ENCODE data around the gene ADAMTS14. TPM values are rescaled to one million over a fixed set of nuclear protein-coding genes. Genes with fewer than 3 reads are reported as not detected.

The ADAMTS14 gene
- total RNA-seq, 1 experiment from 2014 or later = 2.1 TPM

DNA sequence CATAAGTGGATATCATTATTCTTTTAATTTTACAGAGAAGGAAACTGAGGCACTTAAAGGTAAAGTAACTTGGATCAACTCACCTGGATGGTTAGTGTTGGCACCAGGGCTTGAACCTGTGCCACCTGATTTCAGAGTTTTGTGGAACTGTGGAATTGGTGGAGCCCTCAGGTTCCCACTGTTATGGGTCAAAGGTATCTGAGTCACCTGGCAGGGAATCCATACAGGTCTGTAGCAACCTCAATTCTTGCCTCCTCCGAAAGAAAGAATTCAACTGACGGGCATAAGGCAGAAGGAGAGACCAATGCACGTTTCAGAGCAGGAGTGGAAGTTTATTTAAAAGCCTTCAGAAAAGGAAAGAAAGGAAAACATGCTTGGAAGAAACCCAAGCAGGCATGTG lies 25.2 kb upstream of the ADAMTS14 start:
- ATAC-seq (no peak), DNase-seq (ENCODE audit: low spot score) (no peak)
- H3K4me3 Mint-ChIP-seq = no peak overlapping the region
- H3K27me3 Mint-ChIP-seq (ENCODE audit: low read depth) = peaks cover 13% of the 10 kb centered on the region
- peaks cover 31% of the 10 kb centered on the region for H3K36me3 Mint-ChIP-seq
- peaks cover 3% of the 10 kb centered on the region; the same call in 1 of the 2 replicates for H3K4me1 Mint-ChIP-seq
- H3K27ac Mint-ChIP-seq = no peak overlapping the region
- CTCF ChIA-PET = no interaction called here
- POLR2A ChIA-PET = no interaction called here
- TF ChIP-seq ZNF317 (CRISPR knock-in tag; IDR thresholded peaks at IDR 0.05; ENCODE audit: borderline replicate concordance, low read depth) (no peak), ZNF671 (CRISPR knock-in tag; IDR thresholded peaks at IDR 0.05) (no peak), KAT7 (CRISPR knock-in tag; IDR thresholded peaks at IDR 0.05; ENCODE audit: borderline replicate concordance) (no peak), FOXP1 (CRISPR knock-in tag; IDR thresholded peaks at IDR 0.05; ENCODE audit: borderline replicate concordance) (no peak), ZNF396 (CRISPR knock-in tag; IDR thresholded peaks at IDR 0.05; ENCODE audit: borderline replicate concordance) (no peak)
- TF ChIP-seq, protein P1, sequence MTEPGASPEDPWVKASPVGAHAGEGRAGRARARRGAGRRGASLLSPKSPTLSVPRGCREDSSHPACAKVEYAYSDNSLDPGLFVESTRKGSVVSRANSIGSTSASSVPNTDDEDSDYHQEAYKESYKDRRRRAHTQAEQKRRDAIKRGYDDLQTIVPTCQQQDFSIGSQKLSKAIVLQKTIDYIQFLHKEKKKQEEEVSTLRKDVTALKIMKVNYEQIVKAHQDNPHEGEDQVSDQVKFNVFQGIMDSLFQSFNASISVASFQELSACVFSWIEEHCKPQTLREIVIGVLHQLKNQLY (CRISPR knock-in tag; IDR thresholded peaks at IDR 0.05) = no peak
- TF ChIP-seq, protein P2, sequence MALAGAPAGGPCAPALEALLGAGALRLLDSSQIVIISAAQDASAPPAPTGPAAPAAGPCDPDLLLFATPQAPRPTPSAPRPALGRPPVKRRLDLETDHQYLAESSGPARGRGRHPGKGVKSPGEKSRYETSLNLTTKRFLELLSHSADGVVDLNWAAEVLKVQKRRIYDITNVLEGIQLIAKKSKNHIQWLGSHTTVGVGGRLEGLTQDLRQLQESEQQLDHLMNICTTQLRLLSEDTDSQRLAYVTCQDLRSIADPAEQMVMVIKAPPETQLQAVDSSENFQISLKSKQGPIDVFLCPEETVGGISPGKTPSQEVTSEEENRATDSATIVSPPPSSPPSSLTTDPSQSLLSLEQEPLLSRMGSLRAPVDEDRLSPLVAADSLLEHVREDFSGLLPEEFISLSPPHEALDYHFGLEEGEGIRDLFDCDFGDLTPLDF (CRISPR knock-in tag; IDR thresholded peaks at IDR 0.05) = no peak
- peaks cover 60% of the 10 kb centered on the region for H3K9me3 Mint-ChIP-seq

DNA sequence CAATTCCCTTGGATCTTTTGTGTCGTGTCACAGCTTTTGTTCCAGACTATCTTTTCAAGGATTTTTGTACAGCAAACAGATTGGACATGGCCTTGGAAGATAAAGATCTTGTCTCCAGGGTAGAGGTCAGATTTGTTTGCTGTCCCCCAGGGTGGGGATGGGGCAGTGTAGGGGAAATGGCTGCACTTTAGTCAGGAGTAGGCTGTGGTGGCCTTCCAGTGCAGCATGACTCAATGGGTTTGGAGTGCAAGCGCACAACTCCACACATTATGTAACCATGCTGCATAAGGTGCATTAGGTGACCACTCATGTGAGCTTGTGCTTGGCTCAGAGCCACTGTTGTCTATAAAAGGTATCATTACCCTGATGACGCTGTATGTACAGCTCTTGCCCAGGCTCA lies 23.9 kb upstream of the ADAMTS14 start:
- DNase-seq (ENCODE audit: low spot score) (no peak), ATAC-seq (no peak)
- Mint-ChIP-seq H3K27me3 (ENCODE audit: low read depth) (peaks cover 13% of the 10 kb centered on the region), H3K9me3 (peaks cover 70% of the 10 kb centered on the region), H3K4me3 (no peak overlapping the region), H3K36me3 (peaks cover 37% of the 10 kb centered on the region), H3K4me1 (peaks cover 3% of the 10 kb centered on the region; the same call in 1 of the 2 replicates), H3K27ac (no peak overlapping the region)
- POLR2A ChIA-PET = no interaction called here
- TF ChIP-seq CREB1 (CRISPR knock-in tag; IDR thresholded peaks at IDR 0.05) (no peak), NFE2L1 (CRISPR knock-in tag; IDR thresholded peaks at IDR 0.05) (no peak), SP1 (CRISPR knock-in tag; conservative IDR thresholded peaks at IDR 0.05) (no peak), NR1H2 (CRISPR knock-in tag; IDR thresholded peaks at IDR 0.05) (no peak), SOX15 (CRISPR knock-in tag; IDR thresholded peaks at IDR 0.05) (no peak), FOXP1 (CRISPR knock-in tag; IDR thresholded peaks at IDR 0.05; ENCODE audit: borderline replicate concordance) (no peak), GTF2I (CRISPR knock-in tag; conservative IDR thresholded peaks at IDR 0.05) (no peak), ELF4 (CRISPR knock-in tag; IDR thresholded peaks at IDR 0.05; ENCODE audit: low read depth) (no peak), ETV6 (CRISPR knock-in tag; IDR thresholded peaks at IDR 0.05) (no peak)
- TF ChIP-seq, protein P3, sequence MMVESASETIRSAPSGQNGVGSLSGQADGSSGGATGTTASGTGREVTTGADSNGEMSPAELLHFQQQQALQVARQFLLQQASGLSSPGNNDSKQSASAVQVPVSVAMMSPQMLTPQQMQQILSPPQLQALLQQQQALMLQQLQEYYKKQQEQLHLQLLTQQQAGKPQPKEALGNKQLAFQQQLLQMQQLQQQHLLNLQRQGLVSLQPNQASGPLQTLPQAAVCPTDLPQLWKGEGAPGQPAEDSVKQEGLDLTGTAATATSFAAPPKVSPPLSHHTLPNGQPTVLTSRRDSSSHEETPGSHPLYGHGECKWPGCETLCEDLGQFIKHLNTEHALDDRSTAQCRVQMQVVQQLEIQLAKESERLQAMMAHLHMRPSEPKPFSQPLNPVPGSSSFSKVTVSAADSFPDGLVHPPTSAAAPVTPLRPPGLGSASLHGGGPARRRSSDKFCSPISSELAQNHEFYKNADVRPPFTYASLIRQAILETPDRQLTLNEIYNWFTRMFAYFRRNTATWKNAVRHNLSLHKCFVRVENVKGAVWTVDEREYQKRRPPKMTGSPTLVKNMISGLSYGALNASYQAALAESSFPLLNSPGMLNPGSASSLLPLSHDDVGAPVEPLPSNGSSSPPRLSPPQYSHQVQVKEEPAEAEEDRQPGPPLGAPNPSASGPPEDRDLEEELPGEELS (CRISPR knock-in tag; IDR thresholded peaks at IDR 0.05) = no peak
- TF ChIP-seq, protein P1 (CRISPR knock-in tag; IDR thresholded peaks at IDR 0.05) = no peak
- TF ChIP-seq, protein P4, sequence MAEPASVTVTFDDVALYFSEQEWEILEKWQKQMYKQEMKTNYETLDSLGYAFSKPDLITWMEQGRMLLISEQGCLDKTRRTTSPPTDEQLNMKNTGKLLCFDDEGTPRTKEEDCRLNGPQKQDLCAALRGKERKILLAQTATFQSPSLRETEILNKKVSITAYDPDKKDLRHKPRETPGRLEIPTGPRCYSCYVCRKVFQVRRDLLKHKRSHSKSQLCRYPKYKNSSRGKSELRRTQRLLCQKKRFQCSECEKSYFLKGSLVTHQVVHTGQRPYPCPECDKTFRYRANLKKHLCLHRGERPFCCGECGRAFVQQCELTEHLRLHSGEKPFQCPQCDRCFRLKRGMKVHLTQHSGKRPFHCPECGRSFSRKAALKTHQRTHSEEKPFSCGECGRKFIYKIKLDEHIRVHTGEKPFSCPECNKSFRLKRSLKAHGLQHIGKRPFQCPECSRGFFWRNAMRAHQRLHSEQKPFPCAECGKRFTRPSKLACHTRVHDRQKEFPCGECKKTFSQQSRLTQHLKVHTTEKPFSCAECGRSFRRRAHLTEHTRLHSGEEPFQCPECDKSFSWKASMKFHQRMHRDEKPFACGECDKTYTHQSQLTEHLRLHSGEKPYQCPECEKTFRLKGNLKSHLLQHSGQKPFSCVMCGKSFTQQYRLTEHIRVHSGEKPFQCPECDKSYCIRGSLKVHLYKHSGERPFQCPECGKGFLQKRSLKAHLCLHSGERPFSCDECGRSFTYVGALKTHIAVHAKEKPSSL (CRISPR knock-in tag; conservative IDR thresholded peaks at IDR 0.05) = no peak
- TF ChIP-seq, protein P5, sequence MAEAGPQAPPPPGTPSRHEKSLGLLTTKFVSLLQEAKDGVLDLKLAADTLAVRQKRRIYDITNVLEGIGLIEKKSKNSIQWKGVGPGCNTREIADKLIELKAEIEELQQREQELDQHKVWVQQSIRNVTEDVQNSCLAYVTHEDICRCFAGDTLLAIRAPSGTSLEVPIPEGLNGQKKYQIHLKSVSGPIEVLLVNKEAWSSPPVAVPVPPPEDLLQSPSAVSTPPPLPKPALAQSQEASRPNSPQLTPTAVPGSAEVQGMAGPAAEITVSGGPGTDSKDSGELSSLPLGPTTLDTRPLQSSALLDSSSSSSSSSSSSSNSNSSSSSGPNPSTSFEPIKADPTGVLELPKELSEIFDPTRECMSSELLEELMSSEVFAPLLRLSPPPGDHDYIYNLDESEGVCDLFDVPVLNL (CRISPR knock-in tag; IDR thresholded peaks at IDR 0.05; ENCODE audit: borderline replicate concordance, low read depth) = no peak
- TF ChIP-seq, protein P6, sequence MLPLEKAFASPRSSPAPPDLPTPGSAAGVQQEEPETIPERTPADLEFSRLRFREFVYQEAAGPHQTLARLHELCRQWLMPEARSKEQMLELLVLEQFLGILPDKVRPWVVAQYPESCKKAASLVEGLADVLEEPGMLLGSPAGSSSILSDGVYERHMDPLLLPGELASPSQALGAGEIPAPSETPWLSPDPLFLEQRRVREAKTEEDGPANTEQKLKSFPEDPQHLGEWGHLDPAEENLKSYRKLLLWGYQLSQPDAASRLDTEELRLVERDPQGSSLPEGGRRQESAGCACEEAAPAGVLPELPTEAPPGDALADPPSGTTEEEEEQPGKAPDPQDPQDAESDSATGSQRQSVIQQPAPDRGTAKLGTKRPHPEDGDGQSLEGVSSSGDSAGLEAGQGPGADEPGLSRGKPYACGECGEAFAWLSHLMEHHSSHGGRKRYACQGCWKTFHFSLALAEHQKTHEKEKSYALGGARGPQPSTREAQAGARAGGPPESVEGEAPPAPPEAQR (CRISPR knock-in tag; IDR thresholded peaks at IDR 0.05) = no peak
- TF ChIP-seq, protein P7, sequence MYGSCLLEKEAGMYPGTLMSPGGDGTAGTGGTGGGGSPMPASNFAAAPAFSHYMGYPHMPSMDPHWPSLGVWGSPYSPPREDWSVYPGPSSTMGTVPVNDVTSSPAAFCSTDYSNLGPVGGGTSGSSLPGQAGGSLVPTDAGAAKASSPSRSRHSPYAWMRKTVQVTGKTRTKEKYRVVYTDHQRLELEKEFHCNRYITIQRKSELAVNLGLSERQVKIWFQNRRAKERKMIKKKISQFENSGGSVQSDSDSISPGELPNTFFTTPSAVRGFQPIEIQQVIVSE (CRISPR knock-in tag; IDR thresholded peaks at IDR 0.05; ENCODE audit: borderline replicate concordance) = no peak
- CTCF ChIA-PET = no interaction called here

Measured in WTC11 (cell line).